Bronchial epithelial cell (primary cell): ENCODE data around the gene MINDY4. TPM values are rescaled to one million over a fixed set of nuclear protein-coding genes. Genes with fewer than 3 reads are reported as not detected.
A peak's percentile ranks its signal among the peaks of the same experiment; 100 is the strongest.

Experiments
- DNase-seq: peaks from one replicate; pipeline ENCODE4 v3.0.0-alpha.2; 2010; ENCODE audit warnings: low read depth
- FAIRE-seq: peaks from 2 replicates; lab custom pipeline; 2011; peaks lifted over from hg19 to GRCh38; lab: Jason Lieb, UNC
- H3K27me3 ChIP-seq: 2 replicates; pipeline ENCODE4 v1.5.1; 2011; ENCODE audit warnings: low read length; ENCODE audit not compliant: control insufficient read depth, insufficient read depth
- H3K36me3 ChIP-seq: 2 replicates; pipeline ENCODE4 v1.5.1; 2011; ENCODE audit warnings: low read length; ENCODE audit not compliant: control insufficient read depth, insufficient read depth
- H3K4me3 ChIP-seq: 2 replicates; pipeline ENCODE4 v1.5.1; 2011; ENCODE audit warnings: mild to moderate bottlenecking, low read depth, low read length, control low read depth
- CTCF ChIP-seq: IDR thresholded peaks from 2 replicates; pipeline ENCODE4 v1.5.1; 2011; ENCODE audit warnings: mild to moderate bottlenecking, moderate library complexity, low read length, control low read depth, inconsistent platforms; ENCODE audit not compliant: insufficient read depth, severe bottlenecking
- total RNA-seq: library from RNA; depleted of rRNA; stranded (reverse); fragments of >200 nt; gene quantifications from 2 replicates; pipeline ENCODE4 v1.2.1, GENCODE V29; 2014

Gene MINDY4
- total RNA-seq, 1 donor from 2014 or later = 1.1 TPM

GRCh38 chr7:30727061-30727945 is 43.9 kb upstream of the MINDY4 start:
- Histone ChIP-seq H3K36me3 (no peaks in the 10 kb centered on the region), H3K27me3 (peaks cover 6% of the 10 kb centered on the region), H3K4me3 (no peak overlapping the region)
- TF ChIP-seq CTCF = no peak
- DNase-seq (no peak), FAIRE-seq (no peak)

GRCh38 chr7:30728591-30729100 is 42.6 kb upstream of the MINDY4 start:
- no peak for FAIRE-seq
- TF ChIP-seq CTCF = no peak
- Histone ChIP-seq H3K36me3 (no peaks in the 10 kb centered on the region), H3K4me3 (no peak overlapping the region), H3K27me3 (peaks cover 3% of the 10 kb centered on the region)
- no peak for DNase-seq

DNA sequence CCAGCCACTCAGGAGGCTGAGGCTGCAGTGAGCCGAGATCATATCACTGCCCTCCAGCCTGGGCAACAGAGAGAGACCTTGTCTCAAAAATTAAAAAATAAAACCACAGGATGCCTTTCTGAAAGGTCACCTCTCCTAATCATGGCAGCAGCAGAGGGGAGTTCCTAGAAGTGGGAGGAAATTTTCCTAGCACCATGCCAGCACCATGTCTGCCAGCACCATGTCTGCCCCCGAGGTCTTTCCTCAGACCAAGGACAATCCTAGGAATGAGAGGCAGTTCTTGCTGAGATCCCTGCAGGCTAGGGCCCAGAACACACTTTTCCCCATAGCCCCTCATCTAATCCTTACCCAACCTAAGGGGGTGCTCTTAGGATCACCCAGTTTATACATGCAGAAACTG is 41.6 kb upstream of the MINDY4 start:
- Histone ChIP-seq H3K4me3 (no peak overlapping the region), H3K27me3 (peaks cover 2% of the 10 kb centered on the region), H3K36me3 (no peaks in the 10 kb centered on the region)
- DNase-seq (no peak), FAIRE-seq (peak; percentile 72)
- TF ChIP-seq CTCF = no peak

GRCh38 chr7:30730097-30730496 is 41.1 kb upstream of the MINDY4 start:
- Histone ChIP-seq H3K4me3 (no peak overlapping the region), H3K36me3 (no peaks in the 10 kb centered on the region), H3K27me3 (peaks cover 2% of the 10 kb centered on the region)
- FAIRE-seq = no peak
- TF ChIP-seq CTCF = no peak
- DNase-seq = no peak

GRCh38 chr7:30730996-30731395 is 40.2 kb upstream of the MINDY4 start:
- FAIRE-seq (no peak), DNase-seq (no peak)
- Histone ChIP-seq H3K27me3 (peaks cover 2% of the 10 kb centered on the region), H3K4me3 (no peak overlapping the region), H3K36me3 (no peaks in the 10 kb centered on the region)
- no peak for TF ChIP-seq CTCF
